Kidney (tissue), 14 donors: ENCODE measurements around the gene PDGFD. TPM values are rescaled to one million over a fixed set of nuclear protein-coding genes. Genes with fewer than 3 reads are reported as not detected.

Source experiments
- DNase-seq, 5 donors: peaks; one replicate each; pipeline ENCODE4 v3.0.0-alpha.2; 2013 to 2020
- FAIRE-seq: peaks from 2 replicates; lab custom pipeline; 2012; peaks lifted over from hg19 to GRCh38; lab: Jason Lieb, UNC
- H3K27ac ChIP-seq, 2 donors: one replicate each; pipeline ENCODE4 v1.7.0; 2013; ENCODE audit warnings: low read depth in 2 of 2, low read length in 2 of 2, inconsistent platforms in 1 of 2
- H3K27me3 ChIP-seq: one replicate; pipeline ENCODE4 v1.7.1; 2013; ENCODE audit warnings: low read length, inconsistent platforms; ENCODE audit not compliant: control insufficient read depth, insufficient read depth
- H3K36me3 ChIP-seq, 3 donors: one replicate each; pipeline versions ENCODE4 v1.7.0 to v1.7.1; 2013; ENCODE audit warnings: low read length in 3 of 3, control low read depth in 1 of 3, inconsistent platforms in 1 of 3; ENCODE audit not compliant: insufficient read depth in 3 of 3, control insufficient read depth in 2 of 3
- H3K4me1 ChIP-seq, 3 donors: one replicate each; pipeline versions ENCODE4 v1.7.0 to v1.7.1; 2013; ENCODE audit warnings: low read length in 3 of 3, inconsistent platforms in 1 of 3, low read depth in 1 of 3; ENCODE audit not compliant: control insufficient read depth in 2 of 3, insufficient read depth in 2 of 3
- H3K4me3 ChIP-seq, 3 donors: one replicate each; pipeline versions ENCODE4 v1.7.0 to v1.8.1; 2013; ENCODE audit warnings: low read length in 3 of 3, control low read depth in 1 of 3, inconsistent platforms in 1 of 3
- H3K9ac ChIP-seq, 3 donors: one replicate each; pipeline versions ENCODE4 v1.7.0 to v1.7.1; 2013; ENCODE audit warnings: low read length in 3 of 3, control low read depth in 1 of 3, inconsistent platforms in 1 of 3
- H3K9me3 ChIP-seq, 3 donors: one replicate each; pipeline versions ENCODE4 v1.7.0 to v1.7.1; 2013; ENCODE audit warnings: low read length in 3 of 3, control low read depth in 1 of 3, inconsistent platforms in 1 of 3; ENCODE audit not compliant: control insufficient read depth in 2 of 3, insufficient read depth in 1 of 3
- intact Hi-C: fragments of 100-400 bp; cut with DNase I; formaldehyde crosslinking; loops from one replicate; pipeline ENCODE4 v1.11.1; 2022
- polyA plus RNA-seq: library from polyadenylated mRNA; stranded (reverse); fragments of 350-450 nt; fragmentation: Illumina TruSeq; extraction: RNeasy Lipid Tissue Mini Kit (QIAGEN cat#74804); gene quantifications from one replicate; pipeline ENCODE4 v1.2.3, GENCODE V29; 2014; ENCODE audit warnings: low read depth, low replicate concordance; ENCODE audit not compliant: insufficient read depth
- total RNA-seq: library from RNA; stranded (reverse); fragmentation: NEBNext Ultra II Directional; extraction: Animal tissue kit (Norgen Biotek cat#: 25700); gene quantifications from one replicate; pipeline ENCODE4 v1.2.1, GENCODE V29; 2021
- TF ChIP-seq, protein P1 (sequence below): IDR thresholded peaks from 3 replicates; pipeline ENCODE4 v1.5.1; 2012; ENCODE audit warnings: mild to moderate bottlenecking, moderate library complexity, borderline replicate concordance; ENCODE audit not compliant: insufficient read depth; ENCODE audit errors: extremely low read depth
- donor health status: control.
- donor health status: control.
- donor health status: control.
- donor health status: control.
- donor health status: control.
- donor health status: DM: yes; HTN: yes; CAD: no.
- donor health status: Normal renal cell carcinoma (clear cell type).

The PDGFD gene
- total and polyA plus RNA-seq, 2 donors from 2014 or later, result 5.3 to 12.2 TPM

- TF ChIP-seq, protein P1, sequence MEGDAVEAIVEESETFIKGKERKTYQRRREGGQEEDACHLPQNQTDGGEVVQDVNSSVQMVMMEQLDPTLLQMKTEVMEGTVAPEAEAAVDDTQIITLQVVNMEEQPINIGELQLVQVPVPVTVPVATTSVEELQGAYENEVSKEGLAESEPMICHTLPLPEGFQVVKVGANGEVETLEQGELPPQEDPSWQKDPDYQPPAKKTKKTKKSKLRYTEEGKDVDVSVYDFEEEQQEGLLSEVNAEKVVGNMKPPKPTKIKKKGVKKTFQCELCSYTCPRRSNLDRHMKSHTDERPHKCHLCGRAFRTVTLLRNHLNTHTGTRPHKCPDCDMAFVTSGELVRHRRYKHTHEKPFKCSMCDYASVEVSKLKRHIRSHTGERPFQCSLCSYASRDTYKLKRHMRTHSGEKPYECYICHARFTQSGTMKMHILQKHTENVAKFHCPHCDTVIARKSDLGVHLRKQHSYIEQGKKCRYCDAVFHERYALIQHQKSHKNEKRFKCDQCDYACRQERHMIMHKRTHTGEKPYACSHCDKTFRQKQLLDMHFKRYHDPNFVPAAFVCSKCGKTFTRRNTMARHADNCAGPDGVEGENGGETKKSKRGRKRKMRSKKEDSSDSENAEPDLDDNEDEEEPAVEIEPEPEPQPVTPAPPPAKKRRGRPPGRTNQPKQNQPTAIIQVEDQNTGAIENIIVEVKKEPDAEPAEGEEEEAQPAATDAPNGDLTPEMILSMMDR, result no peak
- H3K36me3 ChIP-seq, result no peaks in the 10 kb centered on the region
- DNase-seq (no peak), FAIRE-seq (no peak)
- H3K27ac ChIP-seq, result no peak overlapping the region
- H3K4me3 ChIP-seq, result no peak overlapping the region
- H3K9me3 ChIP-seq, result no peaks in the 10 kb centered on the region
- H3K4me1 ChIP-seq, result no peaks in the 10 kb centered on the region
- H3K27me3 ChIP-seq, result no peaks in the 10 kb centered on the region
- intact Hi-C loops, result no loop called here
- H3K9ac ChIP-seq, result no peak overlapping the region
These were observed 36.7 kb upstream of the PDGFD start for GRCh38 chr11:104200688-104201087.

DNA sequence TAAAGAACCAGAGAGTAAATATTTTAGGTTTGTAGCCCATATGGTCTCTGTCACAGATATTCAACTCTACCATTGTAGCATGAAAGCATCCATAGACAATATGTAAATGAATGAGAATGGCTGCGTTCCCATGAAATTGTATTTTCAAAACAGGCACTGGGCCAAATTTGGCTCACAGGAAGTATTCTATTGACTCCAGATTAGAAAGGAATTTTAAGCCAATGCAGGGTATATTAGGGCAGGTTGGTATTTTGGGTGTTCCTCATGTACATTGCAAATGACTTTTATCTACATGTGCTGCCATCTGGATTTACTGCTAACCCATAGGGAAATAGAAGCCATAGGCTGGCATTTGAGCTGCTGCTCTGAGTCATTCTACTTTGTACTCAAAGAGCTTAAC is 35.1 kb upstream of the PDGFD start:
- intact Hi-C loops, result no loop called here
- no peaks in the 10 kb centered on the region for H3K9me3 ChIP-seq
- H3K4me3 ChIP-seq, result no peak overlapping the region
- FAIRE-seq (no peak), DNase-seq (no peak)
- TF ChIP-seq, protein P1, result no peak
- H3K36me3 ChIP-seq, result no peaks in the 10 kb centered on the region
- no peak overlapping the region for H3K27ac ChIP-seq
- H3K27me3 ChIP-seq, result no peaks in the 10 kb centered on the region
- no peak overlapping the region for H3K9ac ChIP-seq
- no peaks in the 10 kb centered on the region for H3K4me1 ChIP-seq

DNA sequence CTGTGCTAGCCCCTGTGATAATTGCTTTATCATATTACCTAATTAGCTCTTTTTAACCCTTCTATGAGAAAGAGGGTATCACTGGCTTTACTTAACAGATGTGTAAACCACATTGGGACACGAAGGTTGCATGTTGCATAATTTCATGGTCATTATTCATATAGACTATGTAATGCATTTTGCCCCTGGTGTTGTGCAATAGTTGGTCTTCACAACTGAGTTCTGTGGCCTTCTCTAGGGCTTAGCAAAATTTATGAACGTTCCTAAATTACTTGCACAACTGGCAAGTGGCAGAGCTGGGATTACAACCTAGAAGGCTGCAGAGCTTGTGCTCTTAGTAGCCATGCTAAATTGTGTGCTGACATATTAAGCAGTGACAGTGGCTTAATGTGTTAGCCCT is 34.6 kb upstream of the PDGFD start:
- H3K4me1 ChIP-seq, result no peaks in the 10 kb centered on the region
- H3K27me3 ChIP-seq, result no peaks in the 10 kb centered on the region
- intact Hi-C loops, result no loop called here
- DNase-seq, result no peak
- no peak overlapping the region for H3K4me3 ChIP-seq
- no peaks in the 10 kb centered on the region for H3K9me3 ChIP-seq
- no peaks in the 10 kb centered on the region for H3K36me3 ChIP-seq
- TF ChIP-seq, protein P1, result no peak
- no peak for FAIRE-seq
- no peak overlapping the region for H3K9ac ChIP-seq
- no peak overlapping the region for H3K27ac ChIP-seq

DNA sequence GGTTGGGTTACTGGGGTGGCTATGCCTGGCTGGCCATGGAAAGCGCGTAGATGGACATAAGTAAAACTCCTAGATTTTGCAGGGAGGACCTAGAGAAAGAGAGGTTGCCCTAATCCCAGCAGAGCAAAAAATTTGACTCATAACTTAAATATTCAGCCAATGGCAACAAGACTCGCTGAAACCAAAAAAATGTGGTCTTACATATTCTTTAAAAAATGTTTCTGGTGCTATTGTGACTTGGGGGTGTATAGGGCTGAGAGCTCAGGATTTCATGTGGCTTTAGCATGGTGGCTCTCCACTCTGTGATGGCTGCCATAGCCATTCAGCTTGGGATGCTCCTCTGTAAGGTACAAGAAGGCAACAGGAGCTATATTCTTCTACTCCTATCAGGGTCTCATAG is 27.2 kb upstream of the PDGFD start:
- intact Hi-C loops, result no loop called here
- Histone ChIP-seq H3K27me3 (no peaks in the 10 kb centered on the region), H3K9me3 (no peaks in the 10 kb centered on the region), H3K4me3 (no peak overlapping the region), H3K9ac (no peak overlapping the region), H3K36me3 (no peaks in the 10 kb centered on the region), H3K27ac (no peak overlapping the region), H3K4me1 (no peaks in the 10 kb centered on the region)
- FAIRE-seq (no peak), DNase-seq (no peak)
- TF ChIP-seq, protein P1, result no peak
